GM21737 (cell line): ENCODE measurements around the gene CDCA5.

ENCODE experiments used
- ATAC-seq: cut with Tn5 transposase; IDR thresholded peaks from one replicate; pipeline ENCODE4 v1.9.1; 2021; ENCODE audit warnings: mild to moderate bottlenecking, moderate library complexity; ENCODE audit not compliant: unreplicated experiment

Gene CDCA5

DNA sequence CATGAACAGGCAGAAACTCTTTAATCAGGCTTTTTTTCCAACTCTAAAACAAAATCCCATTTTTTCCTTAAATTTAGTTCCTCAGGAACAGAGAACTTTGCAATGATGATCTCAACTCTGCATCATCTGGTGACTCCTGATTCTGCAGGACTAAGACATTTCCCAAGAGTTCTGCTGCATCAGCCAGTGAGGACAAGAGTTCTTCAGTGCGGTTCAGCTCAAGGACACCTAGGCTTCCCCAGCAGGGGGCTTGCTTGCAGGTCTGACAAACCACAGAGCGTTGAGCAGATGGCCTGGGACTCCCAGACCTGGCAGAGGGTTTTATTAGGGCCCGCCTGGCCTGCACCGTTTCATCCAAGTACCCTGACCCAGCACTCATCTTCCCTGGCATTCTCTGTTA is 6.4 kb downstream of the CDCA5 start:
- ATAC-seq, result no peak

- ATAC-seq, result no peak
Measured at GRCh38 chr11:65072631-65072966, 11.2 kb downstream of the CDCA5 start.

- no peak for ATAC-seq
Measured at GRCh38 chr11:65071907-65072630, 11.8 kb downstream of the CDCA5 start.

DNA sequence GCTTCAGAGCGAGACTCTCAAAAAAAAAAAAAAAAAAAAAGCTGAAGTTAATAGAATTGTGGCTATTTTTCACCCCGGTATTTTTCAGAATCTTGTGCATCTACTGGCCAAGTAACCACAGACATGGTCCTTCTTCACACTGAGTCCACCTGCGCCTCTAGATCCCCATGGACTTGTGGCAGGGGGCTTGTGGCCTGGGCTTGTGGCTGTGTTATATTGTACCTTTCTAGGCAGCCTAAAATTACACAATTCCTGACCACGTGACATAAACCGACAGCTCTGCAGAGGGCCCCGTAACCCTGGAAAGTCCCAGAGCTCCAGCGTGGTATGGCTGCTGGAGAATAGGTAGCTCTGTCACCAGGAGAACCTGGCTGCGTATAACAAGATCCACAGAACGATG is 14.6 kb downstream of the CDCA5 start:
- ATAC-seq, result no peak

GRCh38 chr11:65067446-65067845 is 16.4 kb downstream of the CDCA5 start:
- no peak for ATAC-seq

DNA sequence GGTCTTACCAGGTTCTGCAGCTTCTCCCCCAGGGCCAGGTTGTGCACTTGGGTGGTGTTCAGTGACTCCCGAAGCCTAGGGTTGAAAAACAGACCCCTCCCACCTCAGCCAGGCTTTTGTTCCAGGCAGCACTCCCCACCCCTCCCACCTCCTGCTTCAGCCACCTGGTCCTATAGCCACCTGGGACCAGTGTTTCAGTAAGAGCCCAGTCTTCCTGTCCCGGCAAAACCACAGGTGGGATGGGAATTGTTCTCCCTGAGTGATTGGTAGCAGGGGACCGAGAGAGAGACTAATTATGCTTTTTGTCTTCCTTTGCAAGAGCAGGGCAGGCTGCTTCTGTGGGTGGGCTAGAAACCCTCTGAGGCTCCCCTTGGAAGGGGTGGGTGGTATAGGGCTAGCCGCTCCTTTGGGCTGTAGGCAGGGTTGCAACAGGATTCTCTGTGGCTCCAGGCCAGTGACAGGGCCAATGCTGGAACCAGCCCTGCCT is 17.0 kb downstream of the CDCA5 start:
- no peak for ATAC-seq

- ATAC-seq, result no peak
Measured at GRCh38 chr11:65066315-65066714, 17.5 kb downstream of the CDCA5 start.

DNA sequence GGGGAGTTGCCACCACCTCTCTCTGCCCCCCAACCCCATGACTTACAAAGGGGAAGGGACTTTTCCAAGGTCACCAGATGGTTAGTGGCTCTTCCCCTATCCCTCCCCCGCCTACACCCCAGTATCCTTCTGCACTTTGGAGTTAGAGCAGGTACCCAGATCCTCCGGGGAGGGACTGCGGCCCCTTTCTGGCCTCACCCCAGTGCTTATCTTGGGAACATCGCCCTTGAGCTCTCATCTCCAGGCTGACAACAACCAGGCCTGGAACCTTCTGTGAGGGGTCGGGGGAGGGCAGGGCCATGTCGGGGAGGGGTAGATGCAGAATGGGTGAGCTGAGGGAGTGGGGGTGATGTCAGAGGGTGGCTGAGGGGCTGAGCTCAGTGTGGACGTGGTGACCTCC is 18.0 kb downstream of the CDCA5 start:
- no peak for ATAC-seq

DNA sequence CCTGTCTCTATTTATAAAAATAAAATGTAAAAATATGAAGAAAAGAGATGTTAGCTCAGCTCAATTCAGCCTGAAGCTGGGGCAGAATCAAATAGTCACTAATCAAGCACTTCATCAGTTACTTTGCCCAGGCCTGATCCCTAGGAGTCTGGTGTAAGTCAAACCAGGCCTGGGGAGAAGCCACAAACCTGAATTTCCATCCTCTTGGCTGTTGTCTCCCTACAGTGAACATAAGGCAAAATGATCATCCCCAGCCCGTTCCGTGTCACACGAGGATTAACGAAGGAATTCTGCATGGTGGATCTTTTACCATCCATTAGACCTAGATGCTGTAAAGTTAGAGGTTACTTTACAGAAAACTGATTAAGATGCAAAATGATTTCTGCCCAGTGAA is 19.0 kb downstream of the CDCA5 start:
- ATAC-seq, result no peak

DNA sequence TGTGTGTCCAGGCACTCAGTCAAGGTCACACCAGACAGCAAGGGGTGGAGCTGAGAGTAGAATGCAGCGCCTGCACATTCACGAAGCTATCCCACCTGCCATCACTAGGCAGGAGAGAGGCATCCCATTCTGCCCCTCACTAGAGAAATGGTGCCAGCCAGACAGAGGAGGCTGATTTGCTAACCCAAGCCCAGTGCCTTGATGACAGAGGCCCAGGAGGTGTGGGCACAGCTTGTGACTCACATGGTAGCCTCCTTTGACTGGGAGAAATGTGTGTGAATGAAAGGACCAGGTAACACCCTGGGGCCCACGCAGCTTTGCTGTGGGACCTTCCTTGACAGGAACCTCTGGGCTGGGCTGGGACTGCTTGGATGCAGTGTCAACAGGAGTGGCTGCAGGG is 20.3 kb downstream of the CDCA5 start:
- no peak for ATAC-seq

GRCh38 chr11:65060913-65061408 is 22.9 kb downstream of the CDCA5 start:
- no peak for ATAC-seq

GRCh38 chr11:65059959-65060824 is 23.6 kb downstream of the CDCA5 start:
- no peak for ATAC-seq

GRCh38 chr11:65059523-65059922 is 24.3 kb downstream of the CDCA5 start:
- ATAC-seq, result no peak

DNA sequence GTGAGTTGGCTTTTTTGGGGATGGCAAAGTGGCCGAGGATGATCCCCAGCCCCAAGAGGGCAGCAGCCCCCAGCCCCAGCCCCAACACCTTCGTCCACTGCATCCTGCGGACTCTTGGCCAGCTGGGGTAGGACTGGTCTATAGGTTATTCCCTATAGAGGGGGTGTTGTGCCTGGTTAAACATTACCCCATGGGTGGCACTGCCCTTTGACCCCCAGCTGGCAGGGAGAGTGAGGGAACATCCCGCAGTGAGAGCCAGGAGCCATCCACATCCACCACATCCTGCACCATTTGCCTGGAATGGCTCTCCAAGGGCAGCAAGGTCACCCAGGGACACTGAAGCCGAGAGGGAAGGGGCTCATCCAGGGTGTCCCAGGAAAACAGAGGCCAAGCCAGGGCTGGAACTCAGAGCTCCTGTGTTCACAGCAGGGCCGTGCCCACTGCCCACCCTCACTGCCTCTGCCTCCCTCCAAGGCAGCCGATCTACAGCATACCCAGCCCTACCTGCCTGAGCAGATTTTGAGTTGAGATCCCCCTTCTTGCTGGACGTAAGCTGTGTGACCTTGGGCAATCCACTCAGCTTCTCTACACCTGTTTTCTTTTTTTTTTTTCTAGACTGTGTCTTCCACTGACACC is 25.3 kb downstream of the CDCA5 start, which contains the start of gene NAALADL1:
NAALADL1 (minus strand) TSS at position 135 of the 636 bp plus-strand sequence; CDS start at position 103, 32 bp downstream.
- ATAC-seq, result no peak

DNA sequence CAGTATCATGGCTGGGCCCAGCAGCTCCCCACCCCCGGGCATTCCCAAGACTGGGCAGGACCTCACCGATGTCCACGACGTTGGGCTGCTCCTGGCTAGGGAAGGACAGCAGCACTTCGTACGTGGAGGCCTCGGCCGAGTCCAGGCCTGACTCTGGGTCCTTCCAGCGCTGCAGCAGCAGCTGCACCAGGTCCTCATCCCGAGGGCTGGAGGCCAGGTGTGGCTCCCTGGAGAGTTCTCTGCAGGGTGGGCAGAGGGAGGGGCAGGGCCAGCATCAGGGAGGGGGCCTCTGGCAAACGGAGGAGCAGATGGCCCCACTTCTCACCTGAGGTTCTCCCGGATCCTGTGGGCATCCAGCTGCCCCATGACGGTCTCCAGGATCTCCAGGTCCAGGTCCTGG is 25.8 kb downstream of the CDCA5 start:
- ATAC-seq, result no peak

DNA sequence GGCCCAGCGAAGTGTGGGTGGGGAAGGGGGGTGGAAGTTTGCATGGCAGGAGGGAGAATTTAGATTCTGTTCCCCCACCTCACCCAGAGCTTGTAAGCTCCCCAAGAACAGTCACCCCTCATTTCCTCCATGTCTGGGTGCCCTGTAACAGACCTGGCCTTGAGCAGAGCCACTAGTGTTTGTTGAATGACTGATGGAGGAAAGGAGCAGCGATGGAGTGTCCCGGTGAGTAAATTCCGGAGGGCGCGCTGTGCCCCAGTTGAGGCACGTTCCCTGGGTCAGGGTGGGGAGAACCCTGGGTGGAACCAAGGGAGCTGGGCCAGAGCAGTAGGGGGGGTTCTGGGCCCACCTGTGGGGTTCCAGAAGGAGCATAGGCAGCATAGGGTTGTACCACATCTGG is 26.3 kb downstream of the CDCA5 start:
- ATAC-seq, result no peak

GRCh38 chr11:65056999-65057398 is 26.8 kb downstream of the CDCA5 start:
- no peak for ATAC-seq

DNA sequence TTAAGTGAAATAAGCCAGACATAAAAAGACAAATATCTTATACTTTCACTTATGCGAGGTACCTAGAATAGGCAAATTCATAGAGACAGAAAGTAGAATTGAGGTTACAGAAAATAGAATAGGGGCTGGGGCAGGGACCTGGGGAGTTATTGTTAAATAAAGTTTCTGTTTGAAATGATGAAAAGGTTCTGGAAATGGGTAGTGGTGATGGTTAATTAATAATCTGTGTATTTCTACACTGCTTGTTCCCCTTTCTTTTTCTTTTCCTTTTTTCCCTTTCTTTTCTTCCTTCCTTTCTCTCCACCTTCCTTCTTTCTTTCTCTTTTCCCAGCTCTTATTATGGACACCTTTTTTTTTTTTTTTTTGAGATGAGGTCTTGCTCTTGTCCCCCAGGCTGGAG is 28.3 kb downstream of the CDCA5 start:
- no peak for ATAC-seq

DNA sequence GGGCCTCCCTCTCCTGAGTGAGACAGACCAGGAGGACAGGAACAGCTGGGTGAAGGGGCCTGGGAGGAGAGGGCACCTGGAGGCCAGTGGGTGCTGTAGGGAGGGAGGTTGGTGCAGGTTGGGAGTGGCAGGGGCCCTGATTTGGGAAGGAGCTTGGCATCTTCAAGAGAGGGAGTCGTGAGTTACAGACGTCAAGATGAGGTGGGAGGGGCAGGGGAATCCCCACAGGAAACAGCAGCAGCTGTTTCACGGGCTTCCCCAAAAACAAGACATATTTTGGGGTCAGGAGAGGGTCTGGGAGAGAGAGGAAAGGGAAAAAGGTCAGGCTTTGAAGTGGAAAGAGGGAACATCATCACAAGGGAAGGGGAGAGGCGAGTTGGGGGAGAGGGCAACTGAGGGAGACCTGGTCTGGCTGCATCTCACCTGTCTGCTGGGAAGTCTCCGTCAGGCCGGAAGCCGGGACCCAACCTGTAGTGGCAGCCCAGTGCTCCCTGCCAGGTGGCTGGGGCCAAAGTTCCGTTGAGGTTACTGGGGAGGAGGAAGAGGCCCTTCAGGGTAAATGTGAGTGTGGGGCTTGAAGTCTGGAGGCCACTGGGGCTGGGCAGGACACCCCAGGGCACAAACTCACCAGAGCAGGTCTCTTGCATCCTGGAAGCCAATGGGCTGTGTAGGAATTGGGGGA is 29.9 kb downstream of the CDCA5 start:
- no peak for ATAC-seq

DNA sequence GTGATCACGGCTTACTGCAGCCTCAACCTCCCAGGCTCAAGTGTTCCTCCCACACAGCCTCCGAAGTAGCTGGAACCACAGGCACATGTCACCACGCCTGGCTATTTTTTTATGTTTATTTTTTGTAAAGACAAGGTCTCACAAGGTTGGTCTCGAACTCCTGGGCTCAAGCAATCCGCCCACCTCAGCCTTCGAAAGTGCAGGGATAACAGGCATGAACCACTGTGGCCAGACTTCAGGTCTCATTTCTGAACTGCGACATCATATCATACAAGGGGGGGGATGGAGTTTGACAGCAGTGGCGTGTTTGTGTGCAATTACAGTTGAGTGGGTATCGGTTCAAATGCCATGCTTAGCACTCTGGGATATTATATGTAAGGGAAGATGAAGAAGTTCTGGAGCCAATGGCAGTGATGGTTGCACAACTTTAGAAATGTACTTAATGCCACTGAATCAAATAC is 32.4 kb downstream of the CDCA5 start:
- no peak for ATAC-seq
